Trophoblast cell (in vitro differentiated cells and primary cell): ENCODE measurements around the gene UBXN6.

Experiments used
- DNase-seq, 2 donors: peaks; one replicate each; pipeline ENCODE4 v3.0.0-alpha.2; 2016
- H2AFZ ChIP-seq: 2 replicates; pipeline ENCODE4 v1.6.1; 2013; ENCODE audit warnings: low read length, moderate library complexity, mild to moderate bottlenecking; ENCODE audit not compliant: insufficient read depth, poor library complexity
- H2AK5ac ChIP-seq: 2 replicates; pipeline ENCODE4 v1.6.1; 2013; ENCODE audit warnings: mild to moderate bottlenecking, low read length
- H2BK120ac ChIP-seq: 2 replicates; pipeline ENCODE4 v1.6.1; 2013; ENCODE audit warnings: low read length, mild to moderate bottlenecking, moderate library complexity; ENCODE audit not compliant: insufficient read depth, poor library complexity
- H2BK12ac ChIP-seq: 2 replicates; pipeline ENCODE4 v1.6.1; 2013; ENCODE audit warnings: mild to moderate bottlenecking, low read length, moderate library complexity
- H2BK5ac ChIP-seq: 2 replicates; pipeline ENCODE4 v1.6.1; 2013; ENCODE audit warnings: low read length, low read depth, moderate library complexity, mild to moderate bottlenecking; ENCODE audit not compliant: poor library complexity
- H3K14ac ChIP-seq: 2 replicates; pipeline ENCODE4 v1.6.1; 2013; ENCODE audit warnings: mild to moderate bottlenecking, low read length
- H3K18ac ChIP-seq: 2 replicates; pipeline ENCODE4 v1.6.1; 2013; ENCODE audit warnings: mild to moderate bottlenecking, low read length
- H3K23ac ChIP-seq: 2 replicates; pipeline ENCODE4 v1.6.1; 2013; ENCODE audit warnings: low read length
- H3K27ac ChIP-seq: 2 replicates; pipeline ENCODE4 v1.5.1; 2013; ENCODE audit warnings: low read depth, mild to moderate bottlenecking, inconsistent platforms, low read length, moderate library complexity
- H3K27me3 ChIP-seq: 2 replicates; pipeline ENCODE4 v1.6.1; 2013; ENCODE audit warnings: inconsistent platforms, mild to moderate bottlenecking, low read length, moderate library complexity; ENCODE audit not compliant: insufficient read depth
- H3K36me3 ChIP-seq, 2 experiments: 1 replicate in 1 of 2; 2 replicates in 1 of 2; pipeline ENCODE4 v1.6.1; 2013; ENCODE audit warnings: low read length in 2 of 2, mild to moderate bottlenecking in 2 of 2, moderate library complexity in 1 of 2; ENCODE audit not compliant: insufficient read depth in 2 of 2, control insufficient read depth in 1 of 2
- H3K4ac ChIP-seq: 2 replicates; pipeline ENCODE4 v1.6.1; 2013; ENCODE audit warnings: low read depth, mild to moderate bottlenecking, low read length, moderate library complexity
- H3K4me1 ChIP-seq, 2 experiments: 1 replicate in 1 of 2; 2 replicates in 1 of 2; pipeline ENCODE4 v1.6.1; 2013; ENCODE audit warnings: low read length in 2 of 2, mild to moderate bottlenecking in 2 of 2, moderate library complexity in 1 of 2; ENCODE audit not compliant: insufficient read depth in 2 of 2, control insufficient read depth in 1 of 2
- H3K4me2 ChIP-seq: 2 replicates; pipeline ENCODE4 v1.6.1; 2013; ENCODE audit warnings: inconsistent platforms, mild to moderate bottlenecking, low read length, moderate library complexity
- H3K4me3 ChIP-seq: 2 replicates; pipeline ENCODE4 v1.5.1; 2013; ENCODE audit warnings: mild to moderate bottlenecking, low read depth, low read length, inconsistent platforms
- H3K79me1 ChIP-seq: one replicate; pipeline ENCODE4 v1.6.1; 2013; ENCODE audit warnings: low read length
- H3K79me2 ChIP-seq: 2 replicates; pipeline ENCODE4 v1.6.1; 2013; ENCODE audit warnings: low read length, mild to moderate bottlenecking; ENCODE audit not compliant: control insufficient read depth, insufficient read depth, poor library complexity
- H3K9ac ChIP-seq: 2 replicates; pipeline ENCODE4 v1.6.1; 2013; ENCODE audit warnings: mild to moderate bottlenecking, low read length
- H3K9me3 ChIP-seq: 2 replicates; pipeline ENCODE4 v1.6.1; 2013; ENCODE audit warnings: low read depth, mild to moderate bottlenecking, control low read depth, inconsistent platforms, low read length; ENCODE audit not compliant: insufficient read depth
- H4K12ac ChIP-seq: 2 replicates; pipeline ENCODE4 v1.6.1; 2013; ENCODE audit warnings: low read depth, mild to moderate bottlenecking, low read length, moderate library complexity
- H4K8ac ChIP-seq: 2 replicates; pipeline ENCODE4 v1.6.1; 2013; ENCODE audit warnings: low read depth, mild to moderate bottlenecking, low read length, moderate library complexity
- H4K91ac ChIP-seq: one replicate; pipeline ENCODE4 v1.6.1; 2013; ENCODE audit warnings: low read depth, mild to moderate bottlenecking, low read length, moderate library complexity
- WGBS: extraction: QIAGEN DNeasy Blood & Tissue Kit; methylation state at CpG from one replicate; pipeline ENCODE4 v1.1.7; 2013; ENCODE audit warnings: missing lambda C conversion rate; ENCODE audit not compliant: insufficient read length, insufficient coverage; ENCODE audit errors: extremely low coverage; 5-methylcytosine and 5-hydroxymethylcytosine counted together

Gene UBXN6

GRCh38 chr19:4505570-4506448, 48.2 kb upstream of the UBXN6 start:
- H3K79me1 ChIP-seq: no peaks in the 10 kb centered on the region
- no peak overlapping the region for H2BK120ac ChIP-seq
- no peak overlapping the region for H3K23ac ChIP-seq
- no peak overlapping the region for H3K18ac ChIP-seq
- no peak overlapping the region for H2BK12ac ChIP-seq
- no peaks in the 10 kb centered on the region for H3K27me3 ChIP-seq
- H4K91ac ChIP-seq: no peak overlapping the region
- H4K12ac ChIP-seq: no peak overlapping the region
- H3K4ac ChIP-seq: no peak overlapping the region
- no peak overlapping the region for H3K4me2 ChIP-seq
- no peak overlapping the region for H3K27ac ChIP-seq
- H3K9ac ChIP-seq: no peak overlapping the region
- no peaks in the 10 kb centered on the region for H3K4me1 ChIP-seq
- DNase-seq: no peak
- H2BK5ac ChIP-seq: no peak overlapping the region
- no peaks in the 10 kb centered on the region for H3K79me2 ChIP-seq
- H3K9me3 ChIP-seq: peaks cover 4% of the 10 kb centered on the region
- WGBS: no CpG with 5 or more reads among the region's 34 CpGs
- no peak overlapping the region for H4K8ac ChIP-seq
- H3K14ac ChIP-seq: no peak overlapping the region
- no peak overlapping the region for H2AFZ ChIP-seq
- H3K4me3 ChIP-seq: no peak overlapping the region
- H2AK5ac ChIP-seq: no peak overlapping the region
- peaks cover 49 to 51% of the 10 kb centered on the region in 2 experiments for H3K36me3 ChIP-seq

- H2BK5ac ChIP-seq: no peak overlapping the region
- H3K18ac ChIP-seq: no peak overlapping the region
- H3K9me3 ChIP-seq: peaks cover 3% of the 10 kb centered on the region
- no peaks in the 10 kb centered on the region for H3K27me3 ChIP-seq
- H3K4me1 ChIP-seq: no peaks in the 10 kb centered on the region
- no peak overlapping the region for H4K12ac ChIP-seq
- no peak overlapping the region for H3K27ac ChIP-seq
- no peak overlapping the region for H2AK5ac ChIP-seq
- no peaks in the 10 kb centered on the region for H3K79me2 ChIP-seq
- no peak overlapping the region for H3K4me3 ChIP-seq
- H3K4ac ChIP-seq: no peak overlapping the region
- no peak overlapping the region for H4K91ac ChIP-seq
- no peak overlapping the region for H2BK12ac ChIP-seq
- H3K36me3 ChIP-seq: peaks cover 56% of the 10 kb centered on the region in 2 experiments
- no peak overlapping the region for H2AFZ ChIP-seq
- no peak overlapping the region for H4K8ac ChIP-seq
- H3K23ac ChIP-seq: no peak overlapping the region
- no CpG with 5 or more reads among the region's 15 CpGs for WGBS
- no peak overlapping the region for H3K9ac ChIP-seq
- no peak for DNase-seq
- no peak overlapping the region for H3K14ac ChIP-seq
- H3K79me1 ChIP-seq: no peaks in the 10 kb centered on the region
- H3K4me2 ChIP-seq: no peak overlapping the region
- no peak overlapping the region for H2BK120ac ChIP-seq
Measured at GRCh38 chr19:4504891-4505569, 47.4 kb upstream of the UBXN6 start.

GRCh38 chr19:4504297-4504701, 46.7 kb upstream of the UBXN6 start:
- H4K91ac ChIP-seq: no peak overlapping the region
- no peaks in the 10 kb centered on the region for H3K79me1 ChIP-seq
- WGBS: no CpG with 5 or more reads among the region's 23 CpGs
- no peak overlapping the region for H3K4me2 ChIP-seq
- no peak overlapping the region for H2AFZ ChIP-seq
- H3K18ac ChIP-seq: no peak overlapping the region
- H3K36me3 ChIP-seq: peaks cover 62 to 63% of the 10 kb centered on the region in 2 experiments
- H2BK120ac ChIP-seq: no peak overlapping the region
- H2AK5ac ChIP-seq: no peak overlapping the region
- no peak overlapping the region for H4K12ac ChIP-seq
- no peak overlapping the region for H3K9ac ChIP-seq
- no peak overlapping the region for H3K4ac ChIP-seq
- H3K79me2 ChIP-seq: no peaks in the 10 kb centered on the region
- H3K9me3 ChIP-seq: peaks cover 3% of the 10 kb centered on the region
- no peak overlapping the region for H3K27ac ChIP-seq
- no peak overlapping the region for H2BK5ac ChIP-seq
- no peak overlapping the region for H3K23ac ChIP-seq
- DNase-seq: no peak
- no peak overlapping the region for H3K4me3 ChIP-seq
- no peaks in the 10 kb centered on the region for H3K27me3 ChIP-seq
- no peak overlapping the region for H4K8ac ChIP-seq
- no peak overlapping the region for H3K14ac ChIP-seq
- H2BK12ac ChIP-seq: no peak overlapping the region
- H3K4me1 ChIP-seq: no peaks in the 10 kb centered on the region

- Histone ChIP-seq H4K12ac (no peak overlapping the region), H3K9me3 (peaks cover 3% of the 10 kb centered on the region), H3K9ac (no peak overlapping the region), H3K4ac (no peak overlapping the region), H2BK12ac (no peak overlapping the region), H3K79me2 (no peaks in the 10 kb centered on the region), H3K23ac (no peak overlapping the region), H4K8ac (no peak overlapping the region), H3K79me1 (no peaks in the 10 kb centered on the region), H3K18ac (no peak overlapping the region), H2BK120ac (no peak overlapping the region), H2BK5ac (no peak overlapping the region), H3K4me3 (no peak overlapping the region), H3K14ac (no peak overlapping the region), H3K27me3 (no peaks in the 10 kb centered on the region), H3K36me3 (peaks cover 65% of the 10 kb centered on the region in 2 experiments), H3K4me2 (no peak overlapping the region), H3K27ac (no peak overlapping the region), H2AK5ac (no peak overlapping the region), H3K4me1 (no peaks in the 10 kb centered on the region), H2AFZ (no peak overlapping the region), H4K91ac (no peak overlapping the region)
- no peak for DNase-seq
- WGBS: no CpG with 5 or more reads among the region's 10 CpGs
Measured at GRCh38 chr19:4503825-4504170, 46.2 kb upstream of the UBXN6 start.
